ENCODE results near the gene SNTG2. TPM values are rescaled to one million over a fixed set of nuclear protein-coding genes. Genes with fewer than 3 reads are reported as not detected.

The SNTG2 gene
- total and polyA plus RNA-seq, 12 donors, result 0.39 to 2.8 (median 1.0) TPM; not detected in 1

DNA sequence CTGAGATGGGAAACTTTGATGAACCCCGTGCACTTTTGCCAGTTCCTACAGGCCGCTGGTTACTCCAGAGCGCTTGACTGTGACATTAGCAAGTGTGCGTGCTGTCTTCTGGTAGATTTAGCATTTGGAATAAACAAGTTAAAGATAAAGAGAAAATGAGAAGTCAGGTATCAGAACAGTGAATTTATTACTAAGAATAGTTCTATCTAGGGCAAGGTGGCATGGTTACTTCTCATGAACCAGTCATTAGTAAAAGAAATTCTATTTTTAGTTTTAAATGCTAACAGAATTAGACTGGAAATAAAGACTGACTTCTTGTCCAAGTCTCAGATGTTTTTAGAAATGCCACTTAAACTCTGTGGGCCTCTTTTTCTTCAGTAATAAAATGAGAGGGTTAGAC is 258.6 kb downstream of the SNTG2 start:
- WGBS, 2 donors, result 80 to 94% methylated on average over 4 of the region's 4 CpGs
- Histone ChIP-seq H3K27ac (no peak overlapping the region), H3K4me1 (no peaks in the 10 kb centered on the region), H3K36me3 (no peaks in the 10 kb centered on the region), H3K9me3 (peaks cover 0 to 28% (median 12%) of the 10 kb centered on the region in 11 donors), H3K27me3 (peaks cover 0 to 3% (median 0%) of the 10 kb centered on the region in 7 donors), H3K4me3 (no peak overlapping the region)
- TF ChIP-seq, protein P1, sequence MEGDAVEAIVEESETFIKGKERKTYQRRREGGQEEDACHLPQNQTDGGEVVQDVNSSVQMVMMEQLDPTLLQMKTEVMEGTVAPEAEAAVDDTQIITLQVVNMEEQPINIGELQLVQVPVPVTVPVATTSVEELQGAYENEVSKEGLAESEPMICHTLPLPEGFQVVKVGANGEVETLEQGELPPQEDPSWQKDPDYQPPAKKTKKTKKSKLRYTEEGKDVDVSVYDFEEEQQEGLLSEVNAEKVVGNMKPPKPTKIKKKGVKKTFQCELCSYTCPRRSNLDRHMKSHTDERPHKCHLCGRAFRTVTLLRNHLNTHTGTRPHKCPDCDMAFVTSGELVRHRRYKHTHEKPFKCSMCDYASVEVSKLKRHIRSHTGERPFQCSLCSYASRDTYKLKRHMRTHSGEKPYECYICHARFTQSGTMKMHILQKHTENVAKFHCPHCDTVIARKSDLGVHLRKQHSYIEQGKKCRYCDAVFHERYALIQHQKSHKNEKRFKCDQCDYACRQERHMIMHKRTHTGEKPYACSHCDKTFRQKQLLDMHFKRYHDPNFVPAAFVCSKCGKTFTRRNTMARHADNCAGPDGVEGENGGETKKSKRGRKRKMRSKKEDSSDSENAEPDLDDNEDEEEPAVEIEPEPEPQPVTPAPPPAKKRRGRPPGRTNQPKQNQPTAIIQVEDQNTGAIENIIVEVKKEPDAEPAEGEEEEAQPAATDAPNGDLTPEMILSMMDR (IDR thresholded peaks at IDR 0.05), result no peak
- DNase-seq (no peak), ATAC-seq (no peak)
- intact Hi-C loops (cut with DNase I), result no loop called here

DNA sequence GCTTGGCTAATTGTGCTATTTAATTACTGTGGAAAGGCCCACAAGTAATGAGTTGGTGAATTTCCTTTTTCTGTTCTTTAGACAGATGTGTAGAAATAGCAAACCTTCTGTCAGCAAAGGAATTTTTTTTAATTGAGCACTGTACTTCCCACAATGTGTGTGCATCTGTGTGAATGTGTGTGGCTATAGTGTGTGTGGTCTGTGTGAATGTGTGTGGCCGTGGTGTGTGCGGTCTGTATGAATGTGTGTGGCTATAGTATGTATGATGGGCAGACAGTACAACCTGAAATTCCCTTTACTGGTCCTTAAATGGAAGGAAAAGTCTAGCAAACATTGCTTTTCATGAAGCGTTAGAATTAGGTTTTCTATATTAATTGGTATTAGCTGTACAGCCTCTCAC is 259.1 kb downstream of the SNTG2 start:
- Histone ChIP-seq H3K4me1 (no peaks in the 10 kb centered on the region), H3K27ac (no peak overlapping the region), H3K36me3 (no peaks in the 10 kb centered on the region), H3K4me3 (no peak overlapping the region), H3K27me3 (peaks cover 0 to 3% (median 0%) of the 10 kb centered on the region in 7 donors), H3K9me3 (peaks cover 0 to 33% (median 18%) of the 10 kb centered on the region in 11 donors)
- WGBS, 2 donors, result 73 to 93% methylated on average over 3 of the region's 3 CpGs
- no peak for ATAC-seq
- intact Hi-C loops (cut with DNase I), result no loop called here
- TF ChIP-seq, protein P1 (IDR thresholded peaks at IDR 0.05), result no peak
- DNase-seq, result no peak

DNA sequence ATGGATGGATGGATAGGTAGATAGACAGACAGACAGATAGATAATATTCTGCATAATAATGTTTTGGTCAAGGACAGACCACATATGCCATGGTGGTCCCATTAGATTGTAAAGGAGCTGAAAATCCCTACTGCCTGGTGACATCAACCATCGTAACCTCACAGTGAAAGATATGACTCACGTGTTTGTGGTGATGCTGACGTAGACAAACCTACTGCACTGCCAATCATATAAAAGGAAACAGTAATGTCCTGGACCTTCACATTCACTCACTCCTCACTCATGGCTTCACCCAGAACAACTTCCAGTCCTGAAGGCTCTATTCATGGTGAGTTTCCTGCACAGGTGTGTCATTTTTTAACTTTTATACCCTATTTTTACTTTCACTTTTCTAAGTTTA is 259.7 kb downstream of the SNTG2 start:
- H3K9me3 ChIP-seq, result peaks cover 0 to 39% (median 22%) of the 10 kb centered on the region in 11 donors
- no peak overlapping the region for H3K4me3 ChIP-seq
- no peaks in the 10 kb centered on the region for H3K36me3 ChIP-seq
- no peak overlapping the region for H3K27ac ChIP-seq
- WGBS, 2 donors, result 49 to 80% methylated on average over 3 of the region's 3 CpGs
- peaks cover 0 to 3% (median 0%) of the 10 kb centered on the region in 7 donors for H3K27me3 ChIP-seq
- ATAC-seq (no peak), DNase-seq (no peak)
- TF ChIP-seq, protein P1 (IDR thresholded peaks at IDR 0.05), result no peak
- intact Hi-C loops (cut with DNase I), result no loop called here
- no peaks in the 10 kb centered on the region for H3K4me1 ChIP-seq

DNA sequence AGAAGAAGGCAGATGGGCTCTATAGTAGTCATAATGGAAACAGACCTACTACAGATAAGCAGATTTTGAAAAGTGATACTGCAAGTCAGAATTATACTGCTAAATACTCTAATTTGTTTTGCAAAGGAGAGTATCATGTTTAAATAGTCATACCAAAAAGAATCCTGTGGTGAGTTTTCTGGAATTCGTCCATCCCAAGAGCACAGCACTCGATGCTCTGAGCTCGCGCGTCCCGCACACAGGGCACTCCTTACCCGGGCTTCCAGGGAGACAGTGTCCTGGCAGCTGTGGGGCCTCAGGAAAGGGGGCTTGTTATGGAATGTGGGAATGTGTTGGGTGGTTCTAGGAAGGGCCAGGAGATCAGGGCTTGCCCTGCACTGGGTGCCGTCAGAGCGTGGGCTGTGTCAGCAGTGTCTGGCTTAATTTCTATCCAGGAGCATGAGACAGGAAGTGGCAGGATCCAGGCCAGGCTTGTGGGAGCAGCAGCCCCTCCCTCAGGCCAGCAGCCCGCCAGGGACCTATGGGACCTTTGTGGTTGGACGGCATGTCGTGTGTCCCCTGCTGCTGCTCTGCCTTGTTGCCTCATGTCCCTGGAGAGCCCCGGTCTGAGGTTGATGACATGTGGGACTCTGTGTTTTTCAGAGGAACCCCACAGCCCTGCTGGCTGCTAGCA is 269.4 kb downstream of the SNTG2 start:
- peaks cover 0 to 4% (median 0%) of the 10 kb centered on the region in 11 donors for H3K9me3 ChIP-seq
- no peak for DNase-seq
- peaks cover 0 to 29% (median 5%) of the 10 kb centered on the region in 7 donors for H3K27me3 ChIP-seq
- WGBS, 2 donors, result 39 to 60% methylated on average over 13 of the region's 13 CpGs
- ATAC-seq, result peak in 5 of 8 donors; percentile 37 to 70 (median 50)
- H3K4me1 ChIP-seq, result peaks cover 0 to 12% (median 8%) of the 10 kb centered on the region in 9 donors
- H3K4me3 ChIP-seq, result no peak overlapping the region
- TF ChIP-seq, protein P1 (IDR thresholded peaks at IDR 0.05), result no peak
- intact Hi-C loops (cut with DNase I), result no loop called here
- H3K36me3 ChIP-seq, result no peaks in the 10 kb centered on the region
- H3K27ac ChIP-seq, result no peak overlapping the region
